ENCODE data around the gene LUZP2.

LUZP2 gene

DNA sequence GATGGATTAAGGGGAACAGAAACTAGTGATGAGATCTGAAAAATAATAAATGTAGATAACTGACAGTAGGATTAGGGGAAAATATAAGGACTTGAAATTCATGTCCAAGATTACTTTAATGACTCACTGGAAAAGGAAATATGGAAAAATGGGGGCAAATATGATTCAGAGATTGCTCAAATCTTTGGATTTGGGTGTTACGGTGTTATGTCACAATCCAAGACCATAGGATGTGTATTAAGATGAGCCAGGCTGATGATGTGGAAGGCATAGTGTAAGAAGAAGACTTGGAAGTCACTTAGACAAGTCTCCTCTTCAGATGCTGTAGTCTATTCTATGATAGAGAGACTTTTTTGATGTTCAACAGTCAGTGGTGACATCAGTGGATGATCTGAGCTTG is 323.7 kb downstream of the LUZP2 start:
- Histone ChIP-seq H3K9me3 (ENCODE audit: control insufficient read depth, low read length) (no peaks in the 10 kb centered on the region), H3K4me3 (ENCODE audit: low read length) (no peak overlapping the region), H3K4me1 (ENCODE audit: control insufficient read depth, insufficient read depth, low read length) (no peaks in the 10 kb centered on the region), H3K36me3 (ENCODE audit: control insufficient read depth, insufficient read depth, low read length, severe bottlenecking) (no peaks in the 10 kb centered on the region), H3K27me3 (replicated peaks; ENCODE audit: control insufficient read depth, insufficient read depth, low read length) (no peaks in the 10 kb centered on the region), H3K9ac (ENCODE audit: low read length) (no peak overlapping the region)
- peak; percentile 24 for DNase-seq (ENCODE audit: low read depth)

DNA sequence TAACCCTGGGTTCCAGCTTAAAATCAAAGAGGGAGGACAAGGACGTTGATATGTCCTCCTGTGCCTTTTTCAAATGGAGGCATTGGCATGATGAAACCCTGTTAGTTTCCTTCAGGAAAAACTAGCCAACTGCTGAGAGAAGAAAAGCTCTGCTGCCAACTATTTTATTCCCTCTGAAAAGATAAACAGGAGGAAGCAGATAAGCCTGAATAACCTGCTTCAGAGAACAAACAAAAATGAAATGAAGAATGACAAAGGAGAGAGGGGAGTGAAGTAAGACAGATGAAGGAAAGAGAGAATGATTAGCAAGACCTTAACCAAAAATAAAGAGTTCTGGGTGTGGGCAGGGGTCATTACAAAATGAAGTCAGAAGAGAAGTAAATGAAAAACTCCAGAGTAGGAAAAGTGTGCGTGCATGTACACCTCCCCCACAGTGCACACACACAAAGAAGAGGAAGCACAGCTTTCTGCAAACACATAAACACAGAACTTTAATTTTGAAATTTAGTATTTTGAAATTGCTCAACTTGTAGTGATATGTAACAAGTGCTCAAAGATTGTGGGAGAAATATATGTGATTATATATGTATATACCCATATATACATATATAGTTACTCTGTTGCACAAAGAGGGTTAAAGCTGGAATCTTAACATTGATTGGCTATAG is 332.2 kb downstream of the LUZP2 start:
- Histone ChIP-seq H3K4me1 (ENCODE audit: control insufficient read depth, insufficient read depth, low read length) (no peaks in the 10 kb centered on the region), H3K9ac (ENCODE audit: low read length) (no peak overlapping the region), H3K9me3 (ENCODE audit: control insufficient read depth, low read length) (no peaks in the 10 kb centered on the region), H3K4me3 (ENCODE audit: low read length) (no peak overlapping the region), H3K36me3 (ENCODE audit: control insufficient read depth, insufficient read depth, low read length, severe bottlenecking) (no peaks in the 10 kb centered on the region), H3K27me3 (replicated peaks; ENCODE audit: control insufficient read depth, insufficient read depth, low read length) (no peaks in the 10 kb centered on the region)
- DNase-seq (ENCODE audit: low read depth), result no peak

DNA sequence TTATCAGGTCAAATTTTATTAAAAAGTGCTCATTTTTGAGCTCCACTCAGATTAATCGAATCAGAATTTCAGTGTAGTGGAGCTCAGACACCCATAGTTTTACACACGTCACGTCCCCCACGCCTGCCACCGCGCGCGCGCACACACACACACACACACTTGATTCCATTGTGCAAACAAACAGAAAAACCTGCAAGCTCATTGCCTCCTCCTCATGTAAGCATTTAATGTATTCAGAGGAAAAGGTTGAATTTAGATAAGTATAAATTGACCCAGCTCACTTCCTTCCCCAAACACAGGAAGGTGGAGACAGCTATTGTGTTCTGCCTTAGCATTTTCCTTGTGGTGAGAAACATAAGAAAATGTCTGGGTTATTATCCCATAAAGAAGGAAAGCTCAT is 336.7 kb downstream of the LUZP2 start:
- Histone ChIP-seq H3K9ac (ENCODE audit: low read length) (no peak overlapping the region), H3K4me1 (ENCODE audit: control insufficient read depth, insufficient read depth, low read length) (no peaks in the 10 kb centered on the region), H3K36me3 (ENCODE audit: control insufficient read depth, insufficient read depth, low read length, severe bottlenecking) (no peaks in the 10 kb centered on the region), H3K9me3 (ENCODE audit: control insufficient read depth, low read length) (no peaks in the 10 kb centered on the region), H3K4me3 (ENCODE audit: low read length) (no peak overlapping the region), H3K27me3 (replicated peaks; ENCODE audit: control insufficient read depth, insufficient read depth, low read length) (no peaks in the 10 kb centered on the region)
- no peak for DNase-seq (ENCODE audit: low read depth)

DNA sequence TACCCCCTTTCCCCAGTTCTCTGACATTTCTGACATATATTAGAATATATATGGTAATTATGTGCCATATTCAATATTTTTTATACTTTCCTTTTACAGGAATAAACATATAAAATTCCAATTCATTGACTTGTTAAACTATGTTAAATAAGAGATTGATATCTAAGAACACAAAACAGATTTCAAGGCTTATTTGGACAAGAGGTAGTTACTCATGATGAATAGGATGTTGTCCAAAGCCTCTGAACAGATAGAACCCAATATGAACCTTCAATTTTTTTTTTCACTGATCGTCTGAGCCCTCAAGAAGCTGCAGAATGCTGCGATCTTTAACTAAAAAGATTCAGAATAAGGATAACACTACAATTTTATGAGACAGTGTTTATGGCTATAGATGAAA is 340.3 kb downstream of the LUZP2 start:
- no peaks in the 10 kb centered on the region for H3K36me3 ChIP-seq (ENCODE audit: control insufficient read depth, insufficient read depth, low read length, severe bottlenecking)
- no peaks in the 10 kb centered on the region for H3K27me3 ChIP-seq (replicated peaks; ENCODE audit: control insufficient read depth, insufficient read depth, low read length)
- peak; percentile 8 for DNase-seq (ENCODE audit: low read depth)
- H3K4me1 ChIP-seq (ENCODE audit: control insufficient read depth, insufficient read depth, low read length), result no peaks in the 10 kb centered on the region
- H3K4me3 ChIP-seq (ENCODE audit: low read length), result no peak overlapping the region
- no peaks in the 10 kb centered on the region for H3K9me3 ChIP-seq (ENCODE audit: control insufficient read depth, low read length)
- no peak overlapping the region for H3K9ac ChIP-seq (ENCODE audit: low read length)

DNA sequence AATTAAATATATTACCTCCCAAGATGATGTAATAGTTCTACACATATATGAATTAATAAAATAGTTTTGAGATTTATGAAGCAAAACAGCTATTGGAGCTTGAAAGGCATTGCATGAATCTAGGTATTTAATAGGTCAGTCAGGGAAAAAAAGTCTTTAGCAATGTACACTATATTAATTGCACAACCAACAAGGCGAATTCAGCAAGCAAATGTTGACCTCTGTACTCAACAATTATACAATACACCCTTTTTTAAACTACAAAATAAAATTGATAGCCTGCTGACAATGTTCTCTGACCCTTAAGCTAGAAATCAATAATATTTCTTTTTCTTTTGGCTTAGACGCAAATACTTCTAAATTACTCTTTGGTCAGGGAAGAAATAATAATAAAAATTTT is 345.5 kb downstream of the LUZP2 start:
- H3K36me3 ChIP-seq (ENCODE audit: control insufficient read depth, insufficient read depth, low read length, severe bottlenecking), result no peaks in the 10 kb centered on the region
- DNase-seq (ENCODE audit: low read depth), result no peak
- H3K27me3 ChIP-seq (replicated peaks; ENCODE audit: control insufficient read depth, insufficient read depth, low read length), result no peaks in the 10 kb centered on the region
- no peaks in the 10 kb centered on the region for H3K4me1 ChIP-seq (ENCODE audit: control insufficient read depth, insufficient read depth, low read length)
- no peak overlapping the region for H3K4me3 ChIP-seq (ENCODE audit: low read length)
- H3K9me3 ChIP-seq (ENCODE audit: control insufficient read depth, low read length), result no peaks in the 10 kb centered on the region
- H3K9ac ChIP-seq (ENCODE audit: low read length), result no peak overlapping the region

DNA sequence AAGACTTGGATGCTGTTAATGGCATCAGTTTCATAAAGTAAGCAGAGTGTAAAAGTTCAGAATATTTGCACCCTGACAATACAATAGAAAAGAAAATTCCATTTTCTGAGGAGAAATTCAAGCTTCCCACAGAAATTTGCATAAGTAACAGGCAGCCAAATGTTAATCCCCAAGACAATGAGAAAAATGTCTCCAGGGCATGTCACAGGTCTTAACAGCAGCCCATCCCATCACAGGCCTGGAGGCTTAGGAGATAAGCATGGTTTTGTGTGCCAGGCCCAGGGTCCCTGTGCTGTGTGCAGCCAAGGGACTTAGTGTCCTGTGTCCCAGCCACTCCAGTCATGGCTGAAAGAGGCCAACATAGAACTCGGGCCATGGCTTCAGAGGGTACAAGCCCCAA is 347.6 kb downstream of the LUZP2 start:
- no peak for DNase-seq (ENCODE audit: low read depth)
- Histone ChIP-seq H3K9ac (ENCODE audit: low read length) (no peak overlapping the region), H3K36me3 (ENCODE audit: control insufficient read depth, insufficient read depth, low read length, severe bottlenecking) (no peaks in the 10 kb centered on the region), H3K4me3 (ENCODE audit: low read length) (no peak overlapping the region), H3K9me3 (ENCODE audit: control insufficient read depth, low read length) (no peaks in the 10 kb centered on the region), H3K27me3 (replicated peaks; ENCODE audit: control insufficient read depth, insufficient read depth, low read length) (no peaks in the 10 kb centered on the region), H3K4me1 (ENCODE audit: control insufficient read depth, insufficient read depth, low read length) (no peaks in the 10 kb centered on the region)

DNA sequence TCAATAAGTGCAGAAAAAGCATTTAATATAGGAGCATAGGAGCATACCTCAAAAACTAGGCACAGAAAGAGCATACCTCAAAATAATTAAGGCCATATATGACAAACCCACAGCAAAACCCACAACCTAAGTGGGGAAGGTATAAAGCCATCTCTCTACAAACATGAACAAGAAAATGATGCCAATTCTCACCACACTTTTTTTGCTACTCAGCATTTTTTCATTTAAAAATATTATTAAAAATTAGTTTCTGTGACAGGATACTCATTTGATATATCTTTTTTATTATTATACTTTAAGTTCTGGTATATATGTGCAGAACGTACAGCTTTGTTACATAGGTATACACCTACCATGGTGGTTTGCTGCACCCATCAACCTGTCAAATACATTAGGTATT is 352.0 kb downstream of the LUZP2 start:
- Histone ChIP-seq H3K4me3 (ENCODE audit: low read length) (no peak overlapping the region), H3K9me3 (ENCODE audit: control insufficient read depth, low read length) (no peaks in the 10 kb centered on the region), H3K27me3 (replicated peaks; ENCODE audit: control insufficient read depth, insufficient read depth, low read length) (no peaks in the 10 kb centered on the region), H3K36me3 (ENCODE audit: control insufficient read depth, insufficient read depth, low read length, severe bottlenecking) (no peaks in the 10 kb centered on the region), H3K9ac (ENCODE audit: low read length) (no peak overlapping the region), H3K4me1 (ENCODE audit: control insufficient read depth, insufficient read depth, low read length) (no peaks in the 10 kb centered on the region)
- DNase-seq (ENCODE audit: low read depth), result no peak

DNA sequence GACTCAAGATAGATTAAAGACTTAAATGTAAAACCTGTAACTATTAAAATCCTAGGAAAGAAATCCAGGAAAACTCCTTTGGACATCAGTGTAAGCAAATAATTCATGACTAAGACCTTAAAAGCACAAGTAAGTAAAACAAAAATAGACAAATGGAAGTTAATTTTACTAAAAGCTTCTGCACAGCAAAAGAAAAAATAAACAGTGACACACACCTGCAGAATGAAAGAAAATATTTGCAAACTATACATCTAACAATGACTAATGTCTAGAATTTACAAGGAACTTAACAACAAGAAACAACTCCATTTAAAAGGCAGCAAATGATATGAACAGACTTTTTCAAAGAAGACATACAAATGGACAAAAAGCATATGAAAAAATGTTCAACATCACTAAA is 359.1 kb downstream of the LUZP2 start:
- no peak overlapping the region for H3K4me3 ChIP-seq (ENCODE audit: low read length)
- no peaks in the 10 kb centered on the region for H3K36me3 ChIP-seq (ENCODE audit: control insufficient read depth, insufficient read depth, low read length, severe bottlenecking)
- no peaks in the 10 kb centered on the region for H3K9me3 ChIP-seq (ENCODE audit: control insufficient read depth, low read length)
- H3K4me1 ChIP-seq (ENCODE audit: control insufficient read depth, insufficient read depth, low read length), result no peaks in the 10 kb centered on the region
- DNase-seq (ENCODE audit: low read depth), result no peak
- H3K9ac ChIP-seq (ENCODE audit: low read length), result no peak overlapping the region
- no peaks in the 10 kb centered on the region for H3K27me3 ChIP-seq (replicated peaks; ENCODE audit: control insufficient read depth, insufficient read depth, low read length)

DNA sequence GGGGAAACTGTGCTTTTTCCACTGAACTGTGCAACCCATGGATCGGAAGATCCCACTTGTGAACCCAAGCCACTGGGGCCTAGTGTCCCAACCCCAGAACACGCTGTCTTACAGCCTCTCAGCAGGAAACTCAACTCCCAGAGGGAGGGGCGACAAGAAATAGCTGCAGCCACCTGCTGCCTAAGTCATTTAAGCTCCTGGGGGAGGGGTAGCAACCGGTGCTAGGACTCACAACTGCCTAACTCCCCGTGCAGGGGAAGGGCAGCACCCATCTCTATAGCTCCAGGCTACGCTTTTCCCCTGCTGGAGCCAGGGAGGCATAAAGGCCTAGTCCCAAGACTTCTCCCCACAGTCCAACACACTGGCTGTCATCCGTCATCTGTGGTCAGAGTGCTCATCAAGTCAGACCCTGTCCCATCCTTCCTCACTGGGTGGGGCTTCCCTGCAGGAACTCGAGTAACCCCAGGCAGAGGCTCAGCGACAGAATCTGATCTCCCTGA is 363.0 kb downstream of the LUZP2 start:
- Histone ChIP-seq H3K27me3 (replicated peaks; ENCODE audit: control insufficient read depth, insufficient read depth, low read length) (no peaks in the 10 kb centered on the region), H3K4me1 (ENCODE audit: control insufficient read depth, insufficient read depth, low read length) (no peaks in the 10 kb centered on the region), H3K9ac (ENCODE audit: low read length) (no peak overlapping the region), H3K4me3 (ENCODE audit: low read length) (no peak overlapping the region), H3K36me3 (ENCODE audit: control insufficient read depth, insufficient read depth, low read length, severe bottlenecking) (no peaks in the 10 kb centered on the region), H3K9me3 (ENCODE audit: control insufficient read depth, low read length) (peaks cover 14% of the 10 kb centered on the region)
- no peak for DNase-seq (ENCODE audit: low read depth)

DNA sequence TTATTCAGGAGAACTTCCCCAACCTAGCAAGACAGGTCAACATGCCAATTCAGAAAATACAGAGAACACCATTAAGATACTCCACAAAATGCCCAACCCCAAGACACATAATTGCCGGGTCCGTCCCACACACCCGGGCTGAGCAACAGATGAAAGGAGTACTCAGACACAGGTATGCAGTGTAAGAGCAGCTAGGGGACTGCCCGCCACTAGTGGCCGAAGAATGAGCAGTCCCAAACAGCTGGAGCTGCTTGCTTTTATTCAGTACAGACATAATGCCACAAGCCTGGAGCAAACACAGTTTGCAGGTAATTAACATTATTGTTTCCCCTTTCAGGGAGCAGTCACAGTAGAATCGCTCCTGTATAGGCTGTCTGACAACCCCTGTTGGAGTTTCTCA is 364.6 kb downstream of the LUZP2 start:
- no peak overlapping the region for H3K4me3 ChIP-seq (ENCODE audit: low read length)
- H3K4me1 ChIP-seq (ENCODE audit: control insufficient read depth, insufficient read depth, low read length), result no peaks in the 10 kb centered on the region
- no peaks in the 10 kb centered on the region for H3K36me3 ChIP-seq (ENCODE audit: control insufficient read depth, insufficient read depth, low read length, severe bottlenecking)
- DNase-seq (ENCODE audit: low read depth), result no peak
- H3K9me3 ChIP-seq (ENCODE audit: control insufficient read depth, low read length), result peaks cover 14% of the 10 kb centered on the region
- no peak overlapping the region for H3K9ac ChIP-seq (ENCODE audit: low read length)
- H3K27me3 ChIP-seq (replicated peaks; ENCODE audit: control insufficient read depth, insufficient read depth, low read length), result no peaks in the 10 kb centered on the region

DNA sequence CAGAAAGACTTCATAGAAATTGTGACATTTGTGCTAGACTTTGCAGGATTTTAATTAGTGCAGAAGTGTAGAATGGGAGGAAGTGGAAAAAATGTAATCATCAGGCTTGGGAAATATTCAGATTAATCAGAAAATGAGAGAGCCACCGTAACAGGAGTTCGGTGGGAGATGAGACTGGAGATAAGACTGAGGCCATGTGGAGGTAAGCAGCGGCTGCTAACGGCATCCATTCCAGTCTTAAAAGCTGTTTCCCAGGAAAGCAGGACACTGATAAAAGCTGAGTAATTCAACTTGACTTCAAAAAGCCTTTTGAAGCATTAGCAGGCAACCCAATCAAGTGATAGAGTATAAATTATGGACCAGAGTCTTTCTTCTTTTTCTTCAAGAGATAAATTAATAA is 369.9 kb downstream of the LUZP2 start:
- Histone ChIP-seq H3K4me1 (ENCODE audit: control insufficient read depth, insufficient read depth, low read length) (peaks cover 8% of the 10 kb centered on the region), H3K9ac (ENCODE audit: low read length) (no peak overlapping the region), H3K9me3 (ENCODE audit: control insufficient read depth, low read length) (peaks cover 10% of the 10 kb centered on the region), H3K27me3 (replicated peaks; ENCODE audit: control insufficient read depth, insufficient read depth, low read length) (no peaks in the 10 kb centered on the region), H3K4me3 (ENCODE audit: low read length) (no peak overlapping the region), H3K36me3 (ENCODE audit: control insufficient read depth, insufficient read depth, low read length, severe bottlenecking) (no peaks in the 10 kb centered on the region)
- DNase-seq (ENCODE audit: low read depth), result no peak

DNA sequence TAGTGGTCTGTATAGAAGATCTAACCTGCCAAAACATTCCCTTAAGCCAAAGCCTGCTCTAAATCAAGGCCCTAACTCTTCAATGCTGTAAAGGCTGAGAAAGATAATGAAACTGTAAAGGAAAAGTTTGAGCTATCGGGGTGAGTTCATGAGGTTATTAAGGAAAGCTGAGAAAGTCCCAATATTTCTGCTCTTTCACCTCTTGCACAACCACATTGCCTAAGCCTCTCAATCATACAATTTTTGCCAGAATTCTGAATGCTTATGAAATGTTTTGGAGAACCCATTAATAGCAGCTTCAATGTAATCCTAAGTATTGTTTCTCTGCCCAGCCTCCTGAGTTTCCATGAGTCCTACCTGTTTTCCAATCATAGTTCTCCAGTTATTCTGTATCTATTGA is 373.2 kb downstream of the LUZP2 start:
- Histone ChIP-seq H3K4me1 (ENCODE audit: control insufficient read depth, insufficient read depth, low read length) (peaks cover 24% of the 10 kb centered on the region), H3K36me3 (ENCODE audit: control insufficient read depth, insufficient read depth, low read length, severe bottlenecking) (no peaks in the 10 kb centered on the region), H3K4me3 (ENCODE audit: low read length) (no peak overlapping the region), H3K9me3 (ENCODE audit: control insufficient read depth, low read length) (no peaks in the 10 kb centered on the region), H3K9ac (ENCODE audit: low read length) (no peak overlapping the region), H3K27me3 (replicated peaks; ENCODE audit: control insufficient read depth, insufficient read depth, low read length) (no peaks in the 10 kb centered on the region)
- no peak for DNase-seq (ENCODE audit: low read depth)
